Epithelial cell of prostate (primary cell): ENCODE results near the gene GON7.
A peak's percentile ranks its signal among the peaks of the same experiment; 100 is the strongest.
"Not testable (repeated sequence)": the region's sequence is repeated elsewhere in the genome, so short reads cannot be mapped to it uniquely, and the experiment has no call there.

Experiments
- DNase-seq: peaks from one replicate; pipeline ENCODE4 v3.0.0-alpha.2; 2011; ENCODE audit warnings: low read depth, low spot score
- H3K27ac ChIP-seq: fragments of 450-650 bp; 2 replicates; pipeline ENCODE4 v1.5.1; 2017; ENCODE audit warnings: mild to moderate bottlenecking

Gene GON7

DNA sequence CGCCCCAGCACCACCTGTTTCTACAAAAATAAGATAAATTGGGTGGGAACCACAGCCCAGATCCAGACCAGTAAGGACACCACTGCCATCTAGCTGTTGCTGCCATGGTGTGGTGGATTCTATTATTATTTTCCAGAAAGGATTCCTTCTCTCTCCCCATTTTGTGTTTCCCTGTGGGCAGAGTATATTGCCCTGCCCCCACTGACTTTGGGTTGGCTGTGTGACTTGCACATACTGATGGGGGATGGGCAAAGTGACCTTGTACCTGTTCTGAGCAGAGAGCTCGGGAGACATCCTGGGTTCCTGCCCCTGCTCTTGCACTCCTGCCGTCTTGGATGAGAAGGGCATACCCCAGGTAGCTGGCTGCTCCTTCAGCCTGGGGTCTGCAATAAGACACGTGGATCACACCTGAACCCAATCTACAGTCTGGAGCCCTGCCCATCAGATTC is 46.5 kb downstream of the GON7 start:
- DNase-seq = no peak
- no peak overlapping the region for H3K27ac ChIP-seq

DNA sequence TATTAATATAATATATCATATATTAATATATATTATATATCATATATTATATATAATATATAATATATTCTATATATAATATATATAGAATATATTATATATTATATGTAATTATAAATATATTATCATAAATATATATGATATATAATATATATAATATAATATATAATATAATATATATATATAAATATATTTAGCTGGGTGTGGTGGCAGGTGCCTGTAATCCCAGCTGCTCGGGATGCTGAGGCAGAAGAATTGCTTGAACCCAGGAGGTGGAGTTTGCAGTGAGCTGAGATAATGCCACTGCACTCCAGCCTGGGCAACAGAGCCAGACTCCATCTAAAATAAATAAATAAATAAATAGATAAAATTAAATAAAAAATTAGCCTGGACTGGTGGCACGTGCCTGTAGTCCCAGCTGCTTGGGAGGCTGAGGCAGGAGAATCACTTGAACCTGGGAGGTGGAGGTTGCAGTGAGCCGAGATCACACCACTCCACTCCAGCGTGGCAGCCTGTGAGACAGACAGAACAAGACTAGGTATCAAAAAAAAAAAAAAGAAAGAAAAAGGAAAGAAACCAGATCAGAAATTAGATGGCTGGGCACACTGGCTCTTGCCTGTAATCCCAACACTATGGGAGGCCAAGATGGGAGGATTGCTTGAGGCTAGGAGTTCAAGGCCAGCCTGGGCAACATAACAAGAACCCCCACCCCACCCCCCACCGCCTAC is 47.1 kb downstream of the GON7 start:
- not testable (repeated sequence) for DNase-seq, H3K27ac ChIP-seq

DNA sequence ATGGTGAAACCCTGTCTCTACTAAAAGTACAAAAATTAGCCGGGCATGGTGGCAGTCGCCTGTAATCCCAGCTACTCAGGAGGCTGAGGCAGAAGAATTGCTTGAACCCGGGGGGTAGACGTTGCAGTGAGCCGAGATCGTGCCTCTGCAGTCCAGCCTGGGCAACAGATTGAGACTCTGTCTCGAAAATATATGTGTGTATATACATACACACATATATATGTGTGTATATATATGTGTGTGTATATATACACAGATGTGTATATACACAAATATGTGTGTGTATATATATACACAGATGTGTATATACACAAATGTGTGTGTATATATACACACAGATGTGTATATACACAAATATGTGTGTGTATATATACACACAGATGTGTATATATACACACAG is 48.5 kb downstream of the GON7 start:
- H3K27ac ChIP-seq, DNase-seq: not testable (repeated sequence)

GRCh38 chr14:93156693-93157369 is 50.0 kb downstream of the GON7 start:
- no peak overlapping the region for H3K27ac ChIP-seq
- no peak for DNase-seq

DNA sequence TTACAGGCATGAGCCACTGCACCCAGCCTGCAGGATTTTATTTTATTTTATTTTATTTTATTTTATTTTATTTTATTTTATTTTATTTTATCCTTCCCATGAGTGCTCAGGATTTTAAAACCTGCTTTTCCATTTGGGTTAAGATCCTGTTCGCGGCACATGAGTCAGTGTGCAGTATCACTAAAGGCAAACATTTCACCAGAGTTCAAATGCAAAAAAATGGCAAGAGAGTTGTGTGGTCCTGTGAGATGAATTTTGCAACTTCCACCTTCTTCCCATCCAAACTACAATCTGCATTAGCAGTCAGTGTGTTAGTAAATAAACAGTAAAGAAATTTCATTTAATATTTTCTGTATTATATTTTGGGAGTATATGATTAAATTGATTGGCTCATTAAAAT is 51.2 kb downstream of the GON7 start:
- no peak for DNase-seq

GRCh38 chr14:93153121-93153520 is 53.7 kb downstream of the GON7 start:
- DNase-seq = no peak
- peak overlapping the region; percentile 94 for H3K27ac ChIP-seq

More for the DNA sequence above, 51.2 kb downstream of the GON7 start:
- no peak overlapping the region for H3K27ac ChIP-seq
